Right cardiac atrium (tissue), 5 donors: ENCODE measurements around the gene KHNYN. TPM values are rescaled to one million over a fixed set of nuclear protein-coding genes. Genes with fewer than 3 reads are reported as not detected.
"Not testable (repeated sequence)": the region's sequence is repeated elsewhere in the genome, so short reads cannot be mapped to it uniquely, and the experiment has no call there.

ENCODE experiments used
- ATAC-seq, 2 donors: fragments of 200-7000 bp; cut with Tn5 transposase; one replicate each; pipeline versions ENCODE4 v1.8.0 to v1.9.1; 2020; ENCODE audit warnings: moderate library complexity in 2 of 2, mild to moderate bottlenecking in 1 of 2
- DNase-seq, 3 donors: peaks; one replicate each; pipeline ENCODE4 v3.0.0-alpha.2; 2020
- H3K27ac ChIP-seq: one replicate; pipeline ENCODE4 v1.5.1; 2013; ENCODE audit warnings: mild to moderate bottlenecking, low read length, control low read depth, moderate library complexity
- H3K27me3 ChIP-seq: one replicate; pipeline ENCODE4 v1.6.1; 2013; ENCODE audit not compliant: control insufficient read depth, insufficient read depth
- H3K4me1 ChIP-seq: one replicate; pipeline ENCODE4 v1.6.1; 2013; ENCODE audit warnings: low read length; ENCODE audit not compliant: control insufficient read depth, insufficient read depth
- H3K4me3 ChIP-seq: one replicate; pipeline ENCODE4 v1.5.1; 2013; ENCODE audit warnings: low read length, control low read depth
- H3K9me3 ChIP-seq: one replicate; pipeline ENCODE4 v1.6.1; 2013; ENCODE audit warnings: low read length; ENCODE audit not compliant: control insufficient read depth
- WGBS: extraction: QIAGEN DNeasy Blood & Tissue Kit; methylation state at CpG from one replicate; pipeline ENCODE4 v1.1.7; 2013; 5-methylcytosine and 5-hydroxymethylcytosine counted together
- intact Hi-C, 4 donors: fragments of 100-400 bp; cut with DNase I; formaldehyde crosslinking; loops; one replicate each; pipeline versions ENCODE4 v1.11.0 to v1.14.0; 2022 to 2023
- polyA plus RNA-seq: library from polyadenylated mRNA; stranded (reverse); fragments of 200-250 nt; gene quantifications from one replicate; pipeline ENCODE4 v1.2.3, GENCODE V29; 2013
- total RNA-seq, 4 donors: library from RNA; stranded (reverse); fragmentation: NEBNext Ultra II Directional; extraction: Animal tissue kit (Norgen Biotek cat#: 25700); gene quantifications; one replicate each; pipeline ENCODE4 v1.2.1, GENCODE V29; 2021
- donor health status: healthy with polysubstance abuse.
- donor health status: DM: no; HTN: yes; CAD: no.
- donor health status: DM: no; HTN: no; CAD: no.
- donor health status: DM: no; HTN: yes; CAD: no; lungs with severe emphysema.
- donor health status: DM: yes; HTN: yes; CAD: no.

The KHNYN gene
- total and polyA plus RNA-seq, 5 donors, result 19.1 to 27.7 (median 26.0) TPM

- Histone ChIP-seq H3K4me3 (no peak overlapping the region), H3K4me1 (no peaks in the 10 kb centered on the region), H3K9me3 (no peaks in the 10 kb centered on the region), H3K27ac (no peak overlapping the region), H3K27me3 (no peaks in the 10 kb centered on the region)
- DNase-seq, result peak; percentile 31 to 66 (median 65)
- ATAC-seq, result no peak
- WGBS, result 70% methylated on average over 15 of the region's 15 CpGs
- intact Hi-C loops, result loop anchor here in 2 of 4 donors (5.0 to 10.0 kb wide), 2 partner anchors 75 to 108 kb away; partner anchors contain the start of gene NFATC4 (in 1 of the 2)
Measured at GRCh38 chr14:24439830-24440605, 10.3 kb downstream of the KHNYN start.

GRCh38 chr14:24440606-24441399 lies 11.0 kb downstream of the KHNYN start:
- no peak overlapping the region for H3K27ac ChIP-seq
- no peaks in the 10 kb centered on the region for H3K9me3 ChIP-seq
- H3K27me3 ChIP-seq, result no peaks in the 10 kb centered on the region
- 81% methylated on average over 8 of the region's 8 CpGs for WGBS
- ATAC-seq (no peak), DNase-seq (no peak)
- no peaks in the 10 kb centered on the region for H3K4me1 ChIP-seq
- no peak overlapping the region for H3K4me3 ChIP-seq
- intact Hi-C loops, result no loop called here

- peak in 1 of 3 donors; percentile 57 for DNase-seq
- no peak for ATAC-seq
- intact Hi-C loops, result no loop called here
- Histone ChIP-seq H3K4me1 (no peaks in the 10 kb centered on the region), H3K27ac (peak overlapping the region; percentile 100), H3K27me3 (no peaks in the 10 kb centered on the region), H3K4me3 (peak overlapping the region; percentile 66), H3K9me3 (no peaks in the 10 kb centered on the region)
- WGBS, result 49% methylated on average over 5 of the region's 5 CpGs
Measured at GRCh38 chr14:24441485-24441884, 11.7 kb downstream of the KHNYN start.

GRCh38 chr14:24441904-24442239 lies 12.1 kb downstream of the KHNYN start:
- Histone ChIP-seq H3K27ac (peak overlapping the region; percentile 100), H3K9me3 (no peaks in the 10 kb centered on the region), H3K4me3 (peak overlapping the region; percentile 66), H3K27me3 (no peaks in the 10 kb centered on the region), H3K4me1 (no peaks in the 10 kb centered on the region)
- no peak for ATAC-seq
- WGBS, result 1% methylated on average over 12 of the region's 12 CpGs
- DNase-seq, result no peak
- intact Hi-C loops, result no loop called here

- intact Hi-C loops, result no loop called here
- WGBS, result under 1% methylated on average over 52 of the region's 52 CpGs
- Histone ChIP-seq H3K4me3 (peak within 1 kb of the TSS; percentile 80), H3K27ac (peak within 1 kb of the TSS; percentile 100), H3K27me3 (no peaks in the 10 kb centered on the region), H3K9me3 (no peaks in the 10 kb centered on the region), H3K4me1 (no peaks in the 10 kb centered on the region)
- DNase-seq, result peak; percentile 97 to 98 (median 98)
- ATAC-seq, result peak; percentile 92 to 94
Measured at GRCh38 chr14:24442240-24443052, 12.7 kb downstream of the KHNYN start, which contains the start of gene SDR39U1. Gene SDR39U1, minus strand, starts transcription at chr14:24442776. Its CDS starts 7 bp downstream, at chr14:24442769.

GRCh38 chr14:24443053-24443665 lies 13.4 kb downstream of the KHNYN start:
- Histone ChIP-seq H3K27me3 (no peaks in the 10 kb centered on the region), H3K4me3 (peak overlapping the region; percentile 80), H3K4me1 (no peaks in the 10 kb centered on the region), H3K27ac (peak overlapping the region; percentile 69), H3K9me3 (no peaks in the 10 kb centered on the region)
- ATAC-seq (no peak), DNase-seq (no peak)
- intact Hi-C loops, result no loop called here
- WGBS, result 5% methylated on average over 7 of the region's 7 CpGs

GRCh38 chr14:24450828-24451227 lies 21.1 kb downstream of the KHNYN start:
- ATAC-seq, H3K27me3 ChIP-seq, H3K4me1 ChIP-seq, intact Hi-C loops, H3K9me3 ChIP-seq, DNase-seq, H3K27ac ChIP-seq, H3K4me3 ChIP-seq: not testable (repeated sequence)
- WGBS, result 89% methylated on average over 2 of the region's 2 CpGs

- intact Hi-C loops, result no loop called here
- ATAC-seq, result no peak
- Histone ChIP-seq H3K4me3 (no peak overlapping the region), H3K27ac (no peak overlapping the region), H3K4me1 (no peaks in the 10 kb centered on the region), H3K9me3 (no peaks in the 10 kb centered on the region), H3K27me3 (no peaks in the 10 kb centered on the region)
- DNase-seq, result no peak
Measured at GRCh38 chr14:24456980-24457379, 27.2 kb downstream of the KHNYN start.

- DNase-seq (no peak), ATAC-seq (peak in 1 of 2 donors; percentile 29)
- no peak overlapping the region for H3K4me3 ChIP-seq
- no peak overlapping the region for H3K27ac ChIP-seq
- no peaks in the 10 kb centered on the region for H3K27me3 ChIP-seq
- 74% methylated on average over 1 of the region's 1 CpG for WGBS
- H3K9me3 ChIP-seq, result no peaks in the 10 kb centered on the region
- intact Hi-C loops, result no loop called here
- H3K4me1 ChIP-seq, result no peaks in the 10 kb centered on the region
Measured at GRCh38 chr14:24458736-24459135, 29.0 kb downstream of the KHNYN start.

GRCh38 chr14:24459331-24459730 lies 29.6 kb downstream of the KHNYN start:
- 51% methylated on average over 3 of the region's 3 CpGs for WGBS
- intact Hi-C loops, result no loop called here
- H3K27ac ChIP-seq, result no peak overlapping the region
- H3K27me3 ChIP-seq, result no peaks in the 10 kb centered on the region
- H3K4me1 ChIP-seq, result no peaks in the 10 kb centered on the region
- DNase-seq (no peak), ATAC-seq (no peak)
- no peaks in the 10 kb centered on the region for H3K9me3 ChIP-seq
- H3K4me3 ChIP-seq, result no peak overlapping the region
